ENCODE measurements around the gene SCNN1A.

DNA sequence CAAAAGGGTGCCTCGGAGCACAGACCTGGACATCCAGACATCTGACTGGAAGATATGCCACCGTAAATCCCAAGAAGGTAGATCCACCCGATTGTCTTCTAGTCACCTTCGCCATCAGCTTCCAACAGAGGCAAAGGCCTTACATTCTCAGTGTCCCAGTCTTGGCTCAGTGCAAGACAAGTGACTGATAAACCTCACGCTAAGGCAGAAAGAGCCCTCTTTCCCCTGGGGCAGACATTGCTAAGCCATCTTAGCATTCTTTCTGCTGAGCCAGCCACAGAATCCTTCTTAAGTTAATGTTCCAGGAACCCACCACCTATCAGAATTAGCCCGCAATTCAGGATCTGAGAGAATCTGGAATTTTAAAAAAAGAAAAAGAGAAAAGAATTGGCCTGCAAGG is 69.2 kb downstream of the SCNN1A start:
- TF ChIP-seq, protein P1, sequence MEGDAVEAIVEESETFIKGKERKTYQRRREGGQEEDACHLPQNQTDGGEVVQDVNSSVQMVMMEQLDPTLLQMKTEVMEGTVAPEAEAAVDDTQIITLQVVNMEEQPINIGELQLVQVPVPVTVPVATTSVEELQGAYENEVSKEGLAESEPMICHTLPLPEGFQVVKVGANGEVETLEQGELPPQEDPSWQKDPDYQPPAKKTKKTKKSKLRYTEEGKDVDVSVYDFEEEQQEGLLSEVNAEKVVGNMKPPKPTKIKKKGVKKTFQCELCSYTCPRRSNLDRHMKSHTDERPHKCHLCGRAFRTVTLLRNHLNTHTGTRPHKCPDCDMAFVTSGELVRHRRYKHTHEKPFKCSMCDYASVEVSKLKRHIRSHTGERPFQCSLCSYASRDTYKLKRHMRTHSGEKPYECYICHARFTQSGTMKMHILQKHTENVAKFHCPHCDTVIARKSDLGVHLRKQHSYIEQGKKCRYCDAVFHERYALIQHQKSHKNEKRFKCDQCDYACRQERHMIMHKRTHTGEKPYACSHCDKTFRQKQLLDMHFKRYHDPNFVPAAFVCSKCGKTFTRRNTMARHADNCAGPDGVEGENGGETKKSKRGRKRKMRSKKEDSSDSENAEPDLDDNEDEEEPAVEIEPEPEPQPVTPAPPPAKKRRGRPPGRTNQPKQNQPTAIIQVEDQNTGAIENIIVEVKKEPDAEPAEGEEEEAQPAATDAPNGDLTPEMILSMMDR (conservative IDR thresholded peaks at IDR 0.05), result no peak
- TF ChIP-seq EZH2 (IDR thresholded peaks at IDR 0.05; ENCODE audit: low read depth), result no peak

Measured in PC-9 (cell line).